NCI-H1436 treated with DMSO at 0.1 percent for 48 hours (cell line): ENCODE results near the gene HSP90AB1.

Experiments used
- DNase-seq: peaks from one replicate; lab custom pipeline; 2025; lab: John Stamatoyannopoulos, UW

The HSP90AB1 gene

DNA sequence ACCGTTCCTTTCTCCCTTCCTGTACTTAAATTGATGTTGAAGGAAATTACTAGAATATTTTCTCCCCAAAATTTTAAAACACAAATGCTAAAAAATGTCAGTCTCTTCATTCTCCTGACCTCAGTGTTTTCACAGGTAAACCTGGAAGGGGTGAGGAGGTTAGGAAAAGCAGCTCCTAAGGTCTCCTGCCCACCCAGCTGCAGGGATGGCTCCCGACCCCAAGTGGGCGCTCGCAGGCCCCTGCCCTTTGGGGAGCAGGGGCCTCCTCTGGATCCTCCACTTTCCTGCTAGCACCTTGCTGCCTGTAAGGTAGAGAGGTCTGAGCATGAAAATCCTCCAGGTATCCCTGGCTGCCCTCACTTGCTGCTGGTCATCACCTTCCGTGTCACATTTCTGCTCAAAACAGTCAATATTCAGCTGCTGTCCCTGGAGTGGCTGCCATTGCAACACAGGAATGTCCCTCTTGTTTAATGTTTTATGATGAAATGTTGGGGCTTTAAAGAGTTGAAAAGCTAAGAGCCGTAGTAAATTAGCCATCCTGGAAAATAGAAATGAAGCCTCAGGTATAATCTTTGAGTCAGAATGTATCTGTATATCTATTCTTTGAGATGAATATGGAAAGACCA is 10.9 kb upstream of the HSP90AB1 start:
- no peak for DNase-seq

DNA sequence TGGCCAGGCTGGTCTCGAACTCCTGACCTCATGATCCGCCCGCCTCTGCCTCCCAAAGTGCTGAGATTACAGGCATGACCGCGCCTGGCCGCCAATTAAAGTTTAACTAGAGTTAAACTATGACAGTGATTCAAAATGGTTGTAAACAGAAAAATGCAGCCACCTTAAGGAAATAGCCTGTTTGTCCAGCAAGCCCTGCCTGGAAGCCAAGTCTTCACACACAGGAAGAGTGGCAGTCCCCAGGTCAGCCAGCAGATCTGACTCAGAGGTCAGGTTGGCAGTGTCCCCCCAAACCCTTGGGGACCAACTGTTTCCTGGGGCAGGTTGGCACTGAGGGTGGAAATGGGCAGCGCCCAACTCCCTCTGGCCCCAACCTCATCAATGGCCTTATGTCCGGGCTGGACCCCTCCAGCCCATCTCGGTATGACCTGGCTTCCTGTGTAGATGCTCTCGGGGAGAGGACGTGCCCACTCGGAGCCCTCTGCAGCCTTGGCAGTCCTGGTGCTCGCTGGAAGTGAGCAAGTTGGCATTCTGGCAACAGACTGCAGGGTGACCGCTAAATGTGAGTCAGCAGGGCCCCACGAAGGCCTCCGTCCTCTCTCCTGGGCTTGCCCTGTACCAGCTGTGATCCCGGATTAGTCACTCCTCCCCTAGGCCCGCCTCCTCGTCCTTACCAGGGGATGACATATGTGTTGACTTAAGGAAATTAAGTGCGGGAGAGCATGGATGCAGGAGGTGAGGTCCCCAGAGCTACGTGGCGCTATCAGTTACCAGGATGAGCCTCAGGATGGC is 9.7 kb upstream of the HSP90AB1 start:
- peak; percentile 67 for DNase-seq

DNA sequence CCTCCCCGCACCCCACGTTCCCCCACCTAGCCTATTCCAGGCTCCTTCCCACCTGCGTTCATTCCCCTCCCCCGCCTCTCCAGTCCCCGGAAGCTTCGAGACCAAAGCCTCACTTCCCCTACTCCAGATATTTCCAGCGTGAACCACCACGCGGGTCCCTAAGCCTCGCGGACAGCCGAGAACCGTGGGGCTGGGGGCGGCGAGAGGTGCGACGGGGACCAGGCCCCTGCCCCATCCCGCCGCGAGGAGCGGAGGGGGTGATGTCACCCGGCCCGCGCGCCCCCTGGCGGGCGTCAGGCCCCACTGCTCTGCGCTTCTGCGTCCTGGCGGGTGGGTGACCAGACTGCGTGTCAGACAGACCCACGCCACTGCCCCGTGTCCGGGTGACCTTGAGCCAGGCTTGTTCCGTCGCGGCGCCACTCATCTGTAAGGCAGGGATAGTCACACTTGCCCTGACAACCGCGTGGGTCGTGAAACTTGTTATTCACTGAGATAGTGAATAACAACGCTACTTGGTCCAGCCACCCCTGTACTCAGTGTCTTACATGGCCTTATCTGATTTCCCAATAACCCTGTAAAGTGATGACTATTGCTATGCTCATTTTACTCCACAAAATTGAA is 9.0 kb upstream of the HSP90AB1 start:
- no peak for DNase-seq

- no peak for DNase-seq
Measured at GRCh38 chr6:44238687-44239350, 8.1 kb upstream of the HSP90AB1 start.

- DNase-seq = no peak
Measured at GRCh38 chr6:44243345-44243744, 3.6 kb upstream of the HSP90AB1 start.

- no peak for DNase-seq
Measured at GRCh38 chr6:44245391-44245911, 1.4 kb upstream of the HSP90AB1 start.

- DNase-seq = no peak
Measured at GRCh38 chr6:44245912-44246662, 814 bp upstream of the HSP90AB1 start.

- DNase-seq = no peak
Measured at GRCh38 chr6:44247338-44248302, 719 bp downstream of the HSP90AB1 start.

- DNase-seq = no peak
Measured at GRCh38 chr6:44248579-44248978, 1.7 kb downstream of the HSP90AB1 start.

DNA sequence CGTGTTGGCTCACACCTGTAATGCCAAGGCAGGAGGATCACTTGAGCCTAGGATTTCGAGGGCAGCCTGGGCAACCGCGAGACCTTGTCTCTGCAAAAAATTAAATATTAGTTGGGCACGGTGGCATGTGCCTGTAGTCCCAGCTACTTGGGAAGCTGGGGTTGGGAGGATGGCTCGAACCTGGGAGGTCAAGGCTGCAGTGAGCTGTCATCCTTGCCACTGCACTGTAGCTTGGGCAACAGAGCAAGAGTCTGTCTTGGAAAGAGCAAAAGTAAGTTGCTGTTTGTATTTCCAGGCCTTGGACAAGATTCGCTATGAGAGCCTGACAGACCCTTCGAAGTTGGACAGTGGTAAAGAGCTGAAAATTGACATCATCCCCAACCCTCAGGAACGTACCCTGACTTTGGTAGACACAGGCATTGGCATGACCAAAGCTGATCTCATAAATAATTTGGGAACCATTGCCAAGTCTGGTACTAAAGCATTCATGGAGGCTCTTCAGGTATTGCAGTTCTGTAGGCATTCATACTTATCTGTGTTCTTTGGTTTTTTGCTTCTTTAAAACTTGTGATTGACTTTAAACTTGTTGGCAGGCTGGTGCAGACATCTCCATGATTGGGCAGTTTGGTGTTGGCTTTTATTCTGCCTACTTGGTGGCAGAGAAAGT is 2.3 kb downstream of the HSP90AB1 start:
- no peak for DNase-seq

GRCh38 chr6:44250067-44250717 is 3.3 kb downstream of the HSP90AB1 start:
- DNase-seq = no peak

DNA sequence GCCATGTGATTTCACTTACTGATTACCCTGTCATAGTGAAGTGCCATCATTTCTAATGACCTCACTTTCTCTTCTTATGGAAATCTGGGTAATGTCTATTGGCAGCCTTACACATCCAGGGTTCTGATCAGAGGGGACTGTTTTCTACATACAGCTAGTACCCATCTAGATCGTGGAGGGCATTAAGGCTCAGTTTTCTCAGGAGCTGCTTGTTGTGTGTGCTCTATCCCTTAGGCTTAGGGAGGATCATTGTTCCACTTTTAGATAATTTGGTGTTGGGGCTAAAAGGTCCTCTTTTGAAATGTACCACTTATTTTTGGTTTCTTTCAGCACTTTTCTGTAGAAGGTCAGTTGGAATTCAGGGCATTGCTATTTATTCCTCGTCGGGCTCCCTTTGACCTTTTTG is 3.8 kb downstream of the HSP90AB1 start:
- no peak for DNase-seq

- DNase-seq = no peak
Measured at GRCh38 chr6:44251576-44252524, 4.9 kb downstream of the HSP90AB1 start.

- DNase-seq = no peak
Measured at GRCh38 chr6:44253307-44254101, 6.6 kb downstream of the HSP90AB1 start.

- DNase-seq = no peak
Measured at GRCh38 chr6:44254191-44255104, 7.5 kb downstream of the HSP90AB1 start.

DNA sequence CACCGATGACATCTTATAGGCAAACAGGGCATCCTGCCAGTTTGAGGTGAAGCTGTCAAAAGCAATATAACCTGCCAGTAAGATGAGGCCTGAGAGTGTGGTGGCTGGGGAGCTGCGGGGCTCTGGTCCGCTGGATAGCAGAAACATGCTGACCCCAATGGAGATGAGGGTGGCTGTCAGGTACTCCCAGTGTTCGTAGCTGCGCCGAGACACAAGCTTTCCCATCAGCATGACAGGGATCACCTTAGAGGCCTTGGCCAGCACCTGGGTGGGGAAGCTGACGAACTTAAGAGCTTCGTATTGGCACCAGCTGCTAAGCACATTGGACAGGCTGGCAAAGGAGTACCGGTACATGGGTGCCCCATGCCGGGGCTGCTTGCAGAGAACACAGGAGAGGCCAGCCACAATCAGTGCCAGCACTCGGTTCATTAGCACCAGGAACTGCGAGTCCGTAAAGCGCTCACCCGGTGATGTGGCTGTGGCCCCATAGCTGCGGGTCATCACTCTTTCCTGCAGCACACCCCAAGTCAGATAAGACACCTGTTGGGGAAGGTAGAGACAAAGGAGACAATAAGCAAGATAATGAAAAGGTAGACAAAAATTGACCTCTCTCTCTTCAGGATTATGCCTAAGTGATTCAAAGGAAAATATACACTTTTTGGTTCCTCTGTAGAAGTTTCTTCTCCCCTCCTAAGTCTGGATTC is 8.4 kb downstream of the HSP90AB1 start:
- no peak for DNase-seq
